Activated naive CD4-positive, alpha-beta T cell treated with anti-CD3 and anti-CD28 coated beads for 36 hours (primary cell): ENCODE data around the gene WLS. TPM values are rescaled to one million over a fixed set of nuclear protein-coding genes. Genes with fewer than 3 reads are reported as not detected.

Experiments used
- CTCF ChIA-PET: fragments of 350-600 bp; sonication (Branson Sonifier 250); formaldehyde crosslinking; loops from one replicate; lab custom pipeline; 2021; ENCODE audit warnings: antibody characterized with exemption; lab: Charles Lee
- DNase-seq: peaks from one replicate; pipeline ENCODE4 v3.0.0-alpha.2; 2020
- H3K27ac Mint-ChIP-seq: one replicate; pipeline ENCODE4 v1.8.0; 2021; ENCODE audit warnings: mild to moderate bottlenecking, mixed read lengths
- H3K27me3 Mint-ChIP-seq: one replicate; pipeline ENCODE4 v1.8.0; 2021; ENCODE audit warnings: low read depth, mixed read lengths
- H3K36me3 Mint-ChIP-seq: one replicate; pipeline ENCODE4 v1.8.0; 2021; ENCODE audit warnings: low read depth, mixed read lengths
- H3K4me1 Mint-ChIP-seq: one replicate; pipeline ENCODE4 v1.8.0; 2021; ENCODE audit warnings: low read depth, mixed read lengths
- H3K4me3 Mint-ChIP-seq: one replicate; pipeline ENCODE4 v1.8.0; 2021; ENCODE audit warnings: mild to moderate bottlenecking, moderate library complexity, mixed read lengths
- H3K9me3 Mint-ChIP-seq: one replicate; pipeline ENCODE4 v1.8.0; 2021; ENCODE audit warnings: mixed read lengths
- intact Hi-C: fragments of 100-400 bp; cut with micrococcal nuclease; formaldehyde crosslinking; loops from one replicate; pipeline ENCODE4 v1.15.1; 2023
- total RNA-seq, 2 experiments: library from RNA; stranded (reverse); gene quantifications; one replicate each; pipeline ENCODE4 v1.2.3, GENCODE V29; 2021

WLS gene
- total RNA-seq, 2 experiments from 2014 or later, result not detected

DNA sequence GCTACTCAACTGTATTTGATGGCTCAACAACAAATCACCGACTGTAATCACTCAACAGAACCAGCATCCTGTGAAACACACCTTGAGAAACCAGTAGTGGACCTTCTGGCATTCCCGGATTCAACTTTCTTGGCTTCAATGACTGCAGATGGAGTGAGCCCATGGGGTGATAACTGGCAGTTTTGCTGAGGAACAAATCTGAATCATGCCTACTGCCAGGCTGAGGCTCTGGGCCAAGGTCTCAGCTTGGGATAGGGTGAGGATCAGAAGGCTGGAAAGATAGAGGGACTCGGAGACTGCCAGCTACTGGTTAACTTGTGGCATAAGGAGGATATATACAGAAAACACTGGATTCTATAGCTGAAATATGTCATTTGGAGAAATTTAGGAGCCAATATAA lies 118.4 kb downstream of the WLS start:
- Mint-ChIP-seq H3K4me3 (no peak overlapping the region), H3K9me3 (no peaks in the 10 kb centered on the region), H3K4me1 (peaks cover 4% of the 10 kb centered on the region), H3K36me3 (no peaks in the 10 kb centered on the region), H3K27ac (no peak overlapping the region), H3K27me3 (peaks cover 6% of the 10 kb centered on the region)
- no peak for DNase-seq
- CTCF ChIA-PET, result no interaction called here
- intact Hi-C loops, result loop anchor here (1.0 to 10.0 kb wide), 2 partner anchors 346 to 549 kb away; no protein-coding TSS in a partner anchor

DNA sequence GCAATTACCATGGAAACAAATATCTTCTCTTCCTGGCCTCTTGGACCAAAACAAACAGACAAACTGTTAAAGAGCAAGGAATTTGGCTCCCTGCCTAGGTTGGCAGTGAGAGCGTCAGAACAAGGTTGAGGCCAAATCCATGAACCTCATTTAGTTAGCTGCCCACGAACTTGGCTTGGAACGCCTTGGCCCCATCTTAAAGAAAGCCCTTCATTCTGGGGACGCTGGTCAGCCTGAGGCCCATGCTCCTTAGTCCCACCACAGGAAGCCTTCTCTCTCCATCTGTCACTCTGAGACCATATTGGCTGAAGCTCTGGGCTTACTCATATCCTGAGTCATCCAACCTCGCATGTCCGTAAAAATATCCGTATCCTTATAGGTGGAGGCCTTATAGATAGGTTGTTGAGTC lies 119.5 kb downstream of the WLS start:
- Mint-ChIP-seq H3K36me3 (no peaks in the 10 kb centered on the region), H3K4me1 (peaks cover 4% of the 10 kb centered on the region), H3K4me3 (no peak overlapping the region), H3K9me3 (no peaks in the 10 kb centered on the region), H3K27ac (no peak overlapping the region), H3K27me3 (peaks cover 3% of the 10 kb centered on the region)
- intact Hi-C loops, result loop anchor here (1.0 to 10.0 kb wide), 3 partner anchors 263 to 548 kb away; no protein-coding TSS in a partner anchor
- CTCF ChIA-PET, result interaction anchor here (1.1 kb wide), 1 partner anchor 346 kb away, joined by 3 read pairs; no protein-coding TSS in a partner anchor
- no peak for DNase-seq

DNA sequence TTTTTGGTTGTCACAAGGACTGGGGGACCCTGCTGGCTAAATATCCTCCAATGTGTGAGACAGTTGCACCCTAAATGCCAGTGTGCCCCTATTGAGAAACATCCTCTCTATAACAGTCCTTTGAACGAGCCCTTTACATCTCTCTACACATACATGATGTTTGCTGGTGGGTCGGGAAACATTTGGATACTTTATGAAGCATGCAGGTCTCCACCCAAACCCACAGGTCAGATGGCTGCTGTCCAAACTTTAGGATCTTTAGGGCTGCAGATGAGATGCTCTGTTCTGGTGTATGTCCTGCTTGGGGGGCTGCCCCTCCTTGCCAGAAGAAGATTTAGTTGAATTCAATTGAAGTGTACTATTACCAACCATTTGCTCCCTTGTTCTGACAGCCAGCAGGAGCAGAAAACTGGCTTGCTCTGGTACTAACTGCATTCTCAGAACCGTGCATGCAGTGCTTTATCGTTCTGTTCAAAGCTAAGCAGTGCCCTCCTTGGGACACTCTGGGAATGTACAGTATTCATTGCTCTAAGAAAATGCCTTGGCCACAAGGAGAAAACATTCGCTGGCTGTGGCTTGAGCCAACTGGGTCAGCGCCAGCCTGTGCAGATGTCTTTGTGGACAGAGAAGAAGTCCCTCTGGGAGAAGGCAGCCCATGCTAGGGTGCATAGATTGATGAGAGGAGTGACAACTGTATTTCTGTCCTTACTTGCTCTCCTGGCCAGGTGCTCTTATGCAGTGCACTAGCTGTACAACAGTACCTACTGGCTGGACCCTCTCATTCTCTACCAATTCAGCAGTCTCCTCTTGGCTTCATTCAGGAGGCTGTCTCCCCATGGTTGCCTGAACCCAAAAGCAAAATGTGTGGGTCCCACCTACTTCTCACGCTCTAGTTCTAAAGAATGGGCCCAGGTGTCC lies 120.5 kb downstream of the WLS start:
- intact Hi-C loops, result loop anchor here (1.0 to 10.0 kb wide), 2 partner anchors 261 to 547 kb away; no protein-coding TSS in a partner anchor
- CTCF ChIA-PET, result interaction anchor here (1.2 kb wide), 1 partner anchor 346 kb away, joined by 3 read pairs; no protein-coding TSS in a partner anchor

DNA sequence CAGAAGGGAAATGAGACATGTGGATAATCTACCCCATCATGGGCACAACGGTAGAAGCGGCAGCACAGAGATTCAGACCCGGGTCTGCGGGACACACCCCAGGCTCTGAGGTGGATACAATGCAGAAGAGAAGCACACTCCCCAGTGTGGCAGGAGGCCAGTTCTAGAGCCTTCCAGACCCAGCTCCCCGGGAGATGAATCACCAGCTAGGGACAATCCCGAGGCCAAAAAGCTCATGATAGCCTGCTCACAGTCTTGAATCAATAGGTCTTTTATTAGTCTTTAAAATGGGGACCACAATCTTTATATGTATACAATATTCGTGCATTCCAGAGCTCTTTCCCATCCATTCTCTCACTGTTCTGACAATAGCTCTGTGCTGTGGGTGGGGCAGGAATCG lies 124.6 kb downstream of the WLS start:
- Mint-ChIP-seq H3K4me1 (no peaks in the 10 kb centered on the region), H3K36me3 (no peaks in the 10 kb centered on the region), H3K27ac (no peak overlapping the region), H3K4me3 (no peak overlapping the region), H3K27me3 (peaks cover 7% of the 10 kb centered on the region), H3K9me3 (no peaks in the 10 kb centered on the region)
- intact Hi-C loops, result no loop called here
- CTCF ChIA-PET, result interaction anchor here (0.8 to 1.9 kb wide), 2 partner anchors 10 to 257 kb away, joined by 3 to 11 read pairs; no protein-coding TSS in a partner anchor
- DNase-seq, result no peak

More for the DNA sequence above, 120.5 kb downstream of the WLS start:
- no peaks in the 10 kb centered on the region for H3K36me3 Mint-ChIP-seq
- H3K4me1 Mint-ChIP-seq, result peaks cover 1% of the 10 kb centered on the region
- H3K27ac Mint-ChIP-seq, result no peak overlapping the region
- peaks cover 2% of the 10 kb centered on the region for H3K27me3 Mint-ChIP-seq
- H3K9me3 Mint-ChIP-seq, result no peaks in the 10 kb centered on the region
- DNase-seq, result peak; percentile 11
- H3K4me3 Mint-ChIP-seq, result no peak overlapping the region

DNA sequence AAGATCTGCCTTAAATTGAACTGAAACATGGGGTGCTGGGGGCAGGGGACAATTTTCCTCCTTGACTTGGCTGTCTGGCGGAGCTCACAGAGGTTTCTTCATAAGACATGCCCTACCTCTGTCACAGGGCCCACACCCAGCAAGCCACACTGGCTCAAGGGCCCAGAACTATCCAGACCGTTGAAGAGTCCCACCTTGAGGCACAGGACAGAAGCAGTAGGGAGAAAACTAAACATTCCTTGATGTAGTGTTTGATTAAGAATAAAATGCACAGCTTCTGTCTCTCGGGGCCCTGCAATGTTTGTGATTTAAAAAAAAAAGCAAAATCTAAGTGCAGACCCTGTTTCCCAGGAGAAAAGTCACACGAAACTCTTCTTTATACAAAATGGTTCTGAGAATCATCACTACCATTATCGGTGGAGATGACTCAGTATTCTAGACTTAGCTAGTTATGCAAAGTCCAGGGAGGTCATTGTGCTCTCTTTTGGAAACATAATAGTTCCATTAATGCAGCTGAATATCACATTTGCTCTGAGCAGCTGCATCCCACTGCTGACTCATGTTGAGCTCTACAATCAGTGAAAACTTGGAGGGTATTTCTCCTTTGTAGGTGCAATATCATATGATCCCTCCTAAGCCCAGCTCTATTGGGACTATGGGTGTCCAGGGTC lies 128.3 kb downstream of the WLS start:
- H3K27ac Mint-ChIP-seq, result no peak overlapping the region
- DNase-seq, result no peak
- H3K27me3 Mint-ChIP-seq, result peaks cover 12% of the 10 kb centered on the region
- H3K4me1 Mint-ChIP-seq, result no peaks in the 10 kb centered on the region
- no peaks in the 10 kb centered on the region for H3K36me3 Mint-ChIP-seq
- intact Hi-C loops, result no loop called here
- no peak overlapping the region for H3K4me3 Mint-ChIP-seq
- CTCF ChIA-PET, result interaction anchor here (0.7 to 2.1 kb wide), 2 partner anchors 13 to 526 kb away, joined by 3 to 7 read pairs; no protein-coding TSS in a partner anchor
- H3K9me3 Mint-ChIP-seq, result no peaks in the 10 kb centered on the region

- H3K36me3 Mint-ChIP-seq, result no peaks in the 10 kb centered on the region
- H3K4me1 Mint-ChIP-seq, result no peaks in the 10 kb centered on the region
- DNase-seq, result no peak
- CTCF ChIA-PET, result interaction anchor here (2.1 kb wide), 1 partner anchor 14 kb away, joined by 7 read pairs; no protein-coding TSS in a partner anchor
- intact Hi-C loops, result no loop called here
- H3K27me3 Mint-ChIP-seq, result peaks cover 14% of the 10 kb centered on the region
- H3K27ac Mint-ChIP-seq, result no peak overlapping the region
- H3K4me3 Mint-ChIP-seq, result no peak overlapping the region
- no peaks in the 10 kb centered on the region for H3K9me3 Mint-ChIP-seq
Measured at GRCh38 chr1:68103011-68103545, 129.2 kb downstream of the WLS start.

GRCh38 chr1:68101829-68102228 lies 130.5 kb downstream of the WLS start:
- no peak overlapping the region for H3K27ac Mint-ChIP-seq

GRCh38 chr1:68100571-68100970 lies 131.8 kb downstream of the WLS start:
- Mint-ChIP-seq H3K27ac (no peak overlapping the region), H3K4me1 (no peaks in the 10 kb centered on the region), H3K36me3 (no peaks in the 10 kb centered on the region), H3K4me3 (no peak overlapping the region), H3K9me3 (no peaks in the 10 kb centered on the region), H3K27me3 (peaks cover 10% of the 10 kb centered on the region)
- no peak for DNase-seq
- CTCF ChIA-PET, result no interaction called here
- intact Hi-C loops, result no loop called here

More at GRCh38 chr1:68101829-68102228, 130.5 kb downstream of the WLS start:
- Mint-ChIP-seq H3K36me3 (no peaks in the 10 kb centered on the region), H3K4me3 (no peak overlapping the region), H3K27me3 (peaks cover 11% of the 10 kb centered on the region), H3K4me1 (no peaks in the 10 kb centered on the region), H3K9me3 (no peaks in the 10 kb centered on the region)
- DNase-seq, result no peak
- CTCF ChIA-PET, result no interaction called here
- intact Hi-C loops, result no loop called here

- no peaks in the 10 kb centered on the region for H3K9me3 Mint-ChIP-seq
- CTCF ChIA-PET, result interaction anchor here (1.1 kb wide), 1 partner anchor 23 kb away, joined by 4 read pairs; no protein-coding TSS in a partner anchor
- intact Hi-C loops, result no loop called here
- no peak overlapping the region for H3K4me3 Mint-ChIP-seq
- H3K4me1 Mint-ChIP-seq, result no peaks in the 10 kb centered on the region
- H3K27me3 Mint-ChIP-seq, result no peaks in the 10 kb centered on the region
- no peak overlapping the region for H3K27ac Mint-ChIP-seq
- no peaks in the 10 kb centered on the region for H3K36me3 Mint-ChIP-seq
- DNase-seq, result no peak
Measured at GRCh38 chr1:68093737-68094136, 138.6 kb downstream of the WLS start.

DNA sequence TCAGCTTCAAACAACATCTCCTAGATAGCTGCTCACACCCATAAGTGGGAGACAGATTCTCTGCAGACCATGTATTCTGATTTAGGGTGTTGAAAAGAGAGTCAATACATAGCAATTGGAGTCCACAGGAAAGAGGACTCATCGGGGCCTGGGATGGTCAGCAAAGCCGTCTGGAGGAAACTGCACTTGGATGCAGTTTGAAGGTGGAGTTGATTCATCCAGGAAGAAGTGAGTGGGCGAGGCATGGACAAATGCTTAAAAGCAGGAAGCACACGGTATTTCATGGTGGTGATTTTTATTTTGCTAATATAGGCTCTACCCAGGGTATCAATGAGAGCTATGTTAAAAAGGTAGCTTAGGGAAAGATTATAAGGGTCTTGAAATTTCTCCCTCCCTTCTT lies 145.1 kb downstream of the WLS start:
- Mint-ChIP-seq H3K27me3 (peaks cover 5% of the 10 kb centered on the region), H3K4me1 (no peaks in the 10 kb centered on the region), H3K36me3 (no peaks in the 10 kb centered on the region), H3K27ac (no peak overlapping the region), H3K9me3 (no peaks in the 10 kb centered on the region), H3K4me3 (no peak overlapping the region)
- intact Hi-C loops, result no loop called here
- CTCF ChIA-PET, result no interaction called here
- no peak for DNase-seq

DNA sequence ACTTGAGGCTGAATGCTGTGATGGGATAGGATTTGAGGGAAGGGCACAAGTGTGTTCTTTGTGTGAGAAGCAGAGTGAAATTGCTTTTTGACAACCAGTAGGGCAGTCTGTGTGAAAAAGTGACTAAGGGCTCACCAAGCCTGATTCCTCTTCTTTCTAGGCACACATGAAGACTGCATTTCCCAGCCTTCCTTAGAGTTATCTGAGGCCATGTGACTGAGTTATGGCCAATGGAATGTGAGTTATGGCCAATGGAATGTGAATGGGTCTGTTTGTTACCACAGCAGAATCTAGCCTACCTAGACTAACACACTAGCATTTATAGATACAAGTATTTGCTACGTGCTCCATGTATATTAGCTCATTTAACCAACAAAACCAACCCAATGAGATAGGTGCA lies 146.6 kb downstream of the WLS start:
- no peak overlapping the region for H3K27ac Mint-ChIP-seq
- intact Hi-C loops, result no loop called here
- no peaks in the 10 kb centered on the region for H3K4me1 Mint-ChIP-seq
- H3K9me3 Mint-ChIP-seq, result no peaks in the 10 kb centered on the region
- peaks cover 5% of the 10 kb centered on the region for H3K27me3 Mint-ChIP-seq
- no peaks in the 10 kb centered on the region for H3K36me3 Mint-ChIP-seq
- CTCF ChIA-PET, result no interaction called here
- no peak overlapping the region for H3K4me3 Mint-ChIP-seq
- DNase-seq, result no peak

GRCh38 chr1:68083686-68084085 lies 148.6 kb downstream of the WLS start:
- DNase-seq, result no peak
- CTCF ChIA-PET, result no interaction called here
- Mint-ChIP-seq H3K36me3 (no peaks in the 10 kb centered on the region), H3K27ac (no peak overlapping the region), H3K9me3 (no peaks in the 10 kb centered on the region), H3K27me3 (peaks cover 5% of the 10 kb centered on the region), H3K4me3 (no peak overlapping the region), H3K4me1 (no peaks in the 10 kb centered on the region)
- intact Hi-C loops, result no loop called here
